Measurements from ENCODE around the gene PCK1.

Gene PCK1

DNA sequence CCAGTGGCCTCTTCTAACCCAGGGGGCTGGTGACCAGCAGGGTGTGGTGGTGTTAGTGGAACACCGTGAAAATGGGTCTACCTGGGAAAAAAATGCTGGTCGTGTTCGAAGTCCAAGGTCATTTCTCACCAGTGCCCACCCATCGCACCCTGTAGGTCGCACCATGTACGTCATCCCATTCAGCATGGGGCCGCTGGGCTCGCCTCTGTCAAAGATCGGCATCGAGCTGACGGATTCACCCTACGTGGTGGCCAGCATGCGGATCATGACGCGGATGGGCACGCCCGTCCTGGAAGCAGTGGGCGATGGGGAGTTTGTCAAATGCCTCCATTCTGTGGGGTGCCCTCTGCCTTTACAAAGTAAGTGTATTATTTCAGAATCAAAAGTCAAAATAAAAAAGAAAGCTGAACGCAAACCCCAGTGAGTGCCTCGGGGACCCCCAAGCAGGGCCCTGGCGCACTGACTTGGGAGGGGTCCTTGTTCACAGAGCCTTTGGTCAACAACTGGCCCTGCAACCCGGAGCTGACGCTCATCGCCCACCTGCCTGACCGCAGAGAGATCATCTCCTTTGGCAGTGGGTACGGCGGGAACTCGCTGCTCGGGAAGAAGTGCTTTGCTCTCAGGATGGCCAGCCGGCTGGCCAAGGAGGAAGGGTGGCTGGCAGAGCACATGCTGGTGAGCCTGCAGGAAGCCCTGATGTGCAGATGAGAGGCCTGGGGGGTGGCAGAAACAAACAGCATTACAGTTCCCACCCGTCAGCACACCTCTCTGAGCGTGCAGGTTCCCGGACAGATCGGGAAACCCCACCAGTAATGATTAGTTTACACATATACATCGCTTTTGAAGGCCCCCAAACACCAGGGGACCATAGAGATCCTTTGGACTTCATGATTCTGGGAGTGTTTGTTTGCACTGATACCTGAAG is 1.9 kb downstream of the PCK1 start:
- Histone ChIP-seq H3K4me3 (ENCODE audit: low read length in 2 of 2) (no peak overlapping the region), H3K36me3 (ENCODE audit: control insufficient read depth in 2 of 2, insufficient read depth in 2 of 2, low read length in 2 of 2) (no peaks in the 10 kb centered on the region), H3K27me3 (ENCODE audit: control insufficient read depth in 1 of 2, insufficient read depth in 2 of 2, low read length in 2 of 2) (peaks cover 0 to 2% of the 10 kb centered on the region in 2 donors), H3K9ac (ENCODE audit: low read length in 2 of 2) (no peak overlapping the region), H3K27ac (ENCODE audit: low read length) (no peak overlapping the region), H3K9me3 (ENCODE audit: control insufficient read depth in 2 of 2, low read length in 2 of 2) (no peaks in the 10 kb centered on the region), H3K4me1 (ENCODE audit: control insufficient read depth, insufficient read depth, low read length) (peaks cover 4% of the 10 kb centered on the region)

DNA sequence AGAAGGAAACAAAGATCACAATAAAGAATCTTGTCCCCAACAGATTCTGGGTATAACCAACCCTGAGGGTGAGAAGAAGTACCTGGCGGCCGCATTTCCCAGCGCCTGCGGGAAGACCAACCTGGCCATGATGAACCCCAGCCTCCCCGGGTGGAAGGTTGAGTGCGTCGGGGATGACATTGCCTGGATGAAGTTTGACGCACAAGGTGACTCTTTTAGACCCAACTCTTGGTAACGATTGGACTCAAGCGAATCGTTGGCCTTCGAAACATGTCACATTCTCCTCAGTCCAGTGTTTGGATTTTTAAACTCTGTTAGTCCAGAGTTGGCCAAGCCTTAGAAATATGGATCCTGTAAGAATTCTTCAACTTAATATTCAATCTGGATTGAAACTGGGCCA is 2.6 kb downstream of the PCK1 start:
- Histone ChIP-seq H3K27ac (ENCODE audit: low read length) (no peak overlapping the region), H3K9me3 (ENCODE audit: control insufficient read depth in 2 of 2, low read length in 2 of 2) (no peaks in the 10 kb centered on the region), H3K27me3 (ENCODE audit: control insufficient read depth in 1 of 2, insufficient read depth in 2 of 2, low read length in 2 of 2) (peaks cover 3 to 5% of the 10 kb centered on the region in 2 donors), H3K36me3 (ENCODE audit: control insufficient read depth in 2 of 2, insufficient read depth in 2 of 2, low read length in 2 of 2) (no peaks in the 10 kb centered on the region), H3K9ac (ENCODE audit: low read length in 2 of 2) (no peak overlapping the region), H3K4me1 (ENCODE audit: control insufficient read depth, insufficient read depth, low read length) (peaks cover 4% of the 10 kb centered on the region), H3K4me3 (ENCODE audit: low read length in 2 of 2) (no peak overlapping the region)

- no peaks in the 10 kb centered on the region for H3K36me3 ChIP-seq (ENCODE audit: control insufficient read depth in 2 of 2, insufficient read depth in 2 of 2, low read length in 2 of 2)
- no peak overlapping the region for H3K4me3 ChIP-seq (ENCODE audit: low read length in 2 of 2)
- peaks cover 3 to 5% of the 10 kb centered on the region in 2 donors for H3K27me3 ChIP-seq (ENCODE audit: control insufficient read depth in 1 of 2, insufficient read depth in 2 of 2, low read length in 2 of 2)
- H3K27ac ChIP-seq (ENCODE audit: low read length), result no peak overlapping the region
- H3K9me3 ChIP-seq (ENCODE audit: control insufficient read depth in 2 of 2, low read length in 2 of 2), result no peaks in the 10 kb centered on the region
- no peak overlapping the region for H3K9ac ChIP-seq (ENCODE audit: low read length in 2 of 2)
- H3K4me1 ChIP-seq (ENCODE audit: control insufficient read depth, insufficient read depth, low read length), result peaks cover 4% of the 10 kb centered on the region
Observed at GRCh38 chr20:57564180-57564802, 3.4 kb downstream of the PCK1 start.

DNA sequence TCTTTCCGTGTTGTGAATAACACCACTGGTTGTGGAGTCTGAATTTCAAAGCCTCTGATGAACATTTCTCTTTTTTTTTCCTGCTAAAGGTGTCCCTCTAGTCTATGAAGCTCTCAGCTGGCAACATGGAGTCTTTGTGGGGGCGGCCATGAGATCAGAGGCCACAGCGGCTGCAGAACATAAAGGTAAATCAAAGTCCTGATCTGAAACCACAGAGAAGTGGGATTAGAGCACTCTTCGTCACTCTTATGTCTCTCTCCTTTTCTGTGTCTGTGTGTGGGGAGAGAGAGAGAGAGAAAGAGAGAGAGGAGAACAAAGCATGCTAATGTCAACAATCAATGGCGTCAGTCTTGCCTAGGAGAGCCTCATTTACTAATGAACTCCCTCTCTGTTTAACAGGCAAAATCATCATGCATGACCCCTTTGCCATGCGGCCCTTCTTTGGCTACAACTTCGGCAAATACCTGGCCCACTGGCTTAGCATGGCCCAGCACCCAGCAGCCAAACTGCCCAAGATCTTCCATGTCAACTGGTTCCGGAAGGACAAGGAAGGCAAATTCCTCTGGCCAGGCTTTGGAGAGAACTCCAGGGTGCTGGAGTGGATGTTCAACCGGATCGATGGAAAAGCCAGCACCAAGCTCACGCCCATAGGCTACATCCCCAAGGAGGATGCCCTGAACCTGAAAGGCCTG is 4.2 kb downstream of the PCK1 start:
- peaks cover 4% of the 10 kb centered on the region for H3K4me1 ChIP-seq (ENCODE audit: control insufficient read depth, insufficient read depth, low read length)
- H3K4me3 ChIP-seq (ENCODE audit: low read length in 2 of 2), result no peak overlapping the region
- H3K9me3 ChIP-seq (ENCODE audit: control insufficient read depth in 2 of 2, low read length in 2 of 2), result no peaks in the 10 kb centered on the region
- H3K27me3 ChIP-seq (ENCODE audit: control insufficient read depth in 1 of 2, insufficient read depth in 2 of 2, low read length in 2 of 2), result peaks cover 3 to 4% of the 10 kb centered on the region in 2 donors
- H3K9ac ChIP-seq (ENCODE audit: low read length in 2 of 2), result no peak overlapping the region
- no peaks in the 10 kb centered on the region for H3K36me3 ChIP-seq (ENCODE audit: control insufficient read depth in 2 of 2, insufficient read depth in 2 of 2, low read length in 2 of 2)
- H3K27ac ChIP-seq (ENCODE audit: low read length), result no peak overlapping the region

GRCh38 chr20:57566399-57566798 is 5.5 kb downstream of the PCK1 start:
- Histone ChIP-seq H3K9me3 (ENCODE audit: control insufficient read depth in 2 of 2, low read length in 2 of 2) (no peaks in the 10 kb centered on the region), H3K36me3 (ENCODE audit: control insufficient read depth in 2 of 2, insufficient read depth in 2 of 2, low read length in 2 of 2) (no peaks in the 10 kb centered on the region), H3K27me3 (ENCODE audit: control insufficient read depth in 1 of 2, insufficient read depth in 2 of 2, low read length in 2 of 2) (peaks cover 3 to 4% of the 10 kb centered on the region in 2 donors), H3K27ac (ENCODE audit: low read length) (no peak overlapping the region), H3K4me1 (ENCODE audit: control insufficient read depth, insufficient read depth, low read length) (no peaks in the 10 kb centered on the region), H3K4me3 (ENCODE audit: low read length in 2 of 2) (no peak overlapping the region), H3K9ac (ENCODE audit: low read length in 2 of 2) (no peak overlapping the region)

- no peaks in the 10 kb centered on the region for H3K9me3 ChIP-seq (ENCODE audit: control insufficient read depth in 2 of 2, low read length in 2 of 2)
- H3K27ac ChIP-seq (ENCODE audit: low read length), result no peak overlapping the region
- no peaks in the 10 kb centered on the region for H3K4me1 ChIP-seq (ENCODE audit: control insufficient read depth, insufficient read depth, low read length)
- no peak overlapping the region for H3K9ac ChIP-seq (ENCODE audit: low read length in 2 of 2)
- no peaks in the 10 kb centered on the region for H3K36me3 ChIP-seq (ENCODE audit: control insufficient read depth in 2 of 2, insufficient read depth in 2 of 2, low read length in 2 of 2)
- H3K4me3 ChIP-seq (ENCODE audit: low read length in 2 of 2), result no peak overlapping the region
- peaks cover 3 to 4% of the 10 kb centered on the region in 2 donors for H3K27me3 ChIP-seq (ENCODE audit: control insufficient read depth in 1 of 2, insufficient read depth in 2 of 2, low read length in 2 of 2)
Observed at GRCh38 chr20:57566803-57567459, 6.0 kb downstream of the PCK1 start.

- no peaks in the 10 kb centered on the region for H3K4me1 ChIP-seq (ENCODE audit: control insufficient read depth, insufficient read depth, low read length)
Observed at GRCh38 chr20:57567471-57568079, 6.7 kb downstream of the PCK1 start.

GRCh38 chr20:57568088-57568896 is 7.4 kb downstream of the PCK1 start:
- Histone ChIP-seq H3K9ac (ENCODE audit: low read length in 2 of 2) (no peak overlapping the region), H3K9me3 (ENCODE audit: control insufficient read depth in 2 of 2, low read length in 2 of 2) (no peaks in the 10 kb centered on the region), H3K27ac (ENCODE audit: low read length) (no peak overlapping the region), H3K4me3 (ENCODE audit: low read length in 2 of 2) (no peak overlapping the region), H3K27me3 (ENCODE audit: control insufficient read depth in 1 of 2, insufficient read depth in 2 of 2, low read length in 2 of 2) (peaks cover 3 to 4% of the 10 kb centered on the region in 2 donors), H3K4me1 (ENCODE audit: control insufficient read depth, insufficient read depth, low read length) (no peaks in the 10 kb centered on the region), H3K36me3 (ENCODE audit: control insufficient read depth in 2 of 2, insufficient read depth in 2 of 2, low read length in 2 of 2) (no peaks in the 10 kb centered on the region)

More at GRCh38 chr20:57567471-57568079, 6.7 kb downstream of the PCK1 start:
- H3K27me3 ChIP-seq (ENCODE audit: control insufficient read depth in 1 of 2, insufficient read depth in 2 of 2, low read length in 2 of 2), result peaks cover 3 to 4% of the 10 kb centered on the region in 2 donors
- H3K9ac ChIP-seq (ENCODE audit: low read length in 2 of 2), result no peak overlapping the region
- H3K36me3 ChIP-seq (ENCODE audit: control insufficient read depth in 2 of 2, insufficient read depth in 2 of 2, low read length in 2 of 2), result no peaks in the 10 kb centered on the region
- no peak overlapping the region for H3K4me3 ChIP-seq (ENCODE audit: low read length in 2 of 2)
- H3K27ac ChIP-seq (ENCODE audit: low read length), result no peak overlapping the region
- H3K9me3 ChIP-seq (ENCODE audit: control insufficient read depth in 2 of 2, low read length in 2 of 2), result no peaks in the 10 kb centered on the region

- Histone ChIP-seq H3K27ac (ENCODE audit: low read length) (no peak overlapping the region), H3K36me3 (ENCODE audit: control insufficient read depth in 2 of 2, insufficient read depth in 2 of 2, low read length in 2 of 2) (no peaks in the 10 kb centered on the region), H3K27me3 (ENCODE audit: control insufficient read depth in 1 of 2, insufficient read depth in 2 of 2, low read length in 2 of 2) (peaks cover 3 to 4% of the 10 kb centered on the region in 2 donors), H3K9ac (ENCODE audit: low read length in 2 of 2) (no peak overlapping the region), H3K9me3 (ENCODE audit: control insufficient read depth in 2 of 2, low read length in 2 of 2) (no peaks in the 10 kb centered on the region), H3K4me3 (ENCODE audit: low read length in 2 of 2) (no peak overlapping the region), H3K4me1 (ENCODE audit: control insufficient read depth, insufficient read depth, low read length) (no peaks in the 10 kb centered on the region)
Observed at GRCh38 chr20:57568960-57569359, 8.1 kb downstream of the PCK1 start.

Measured in stomach smooth muscle (tissue), 2 donors.